ENCODE results near the gene PXDN.

DNA sequence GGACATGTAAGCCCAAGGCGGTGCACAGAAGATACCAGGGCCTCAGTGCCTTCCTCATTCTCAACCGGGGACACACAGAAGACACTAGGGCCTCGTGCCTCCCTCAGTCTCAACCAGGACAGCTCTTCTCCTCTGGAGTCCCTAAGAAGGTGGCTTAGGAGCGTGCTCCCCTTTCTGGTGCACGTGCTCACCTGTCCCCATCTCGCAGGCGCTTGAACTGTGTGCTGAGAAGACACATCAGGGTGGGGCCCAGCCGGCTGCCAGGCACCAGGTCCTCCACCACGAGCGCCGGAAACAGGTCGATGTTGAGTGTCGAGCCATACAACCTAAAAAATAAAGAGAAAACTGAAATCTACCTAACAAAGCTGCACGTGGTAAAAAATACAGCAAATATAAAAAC is 99.9 kb downstream of the PXDN start:
- TF ChIP-seq CTCF (IDR thresholded peaks at IDR 0.05), result no peak
- no peak for TF ChIP-seq POLR2A (IDR thresholded peaks at IDR 0.05)
